ENCODE results near the gene UTP3. TPM values are rescaled to one million over a fixed set of nuclear protein-coding genes. Genes with fewer than 3 reads are reported as not detected.

Gene UTP3
- total and polyA plus RNA-seq, 9 of the 15 experiments (the other 6 are each of a cell fraction or from before 2014, with no cell fraction given): 11.9 to 69.3 (median 34.0) TPM

GRCh38 chr4:70714079-70714887 is 26.0 kb downstream of the UTP3 start (continued):
- TF ChIP-seq MGA (IDR thresholded peaks at IDR 0.05) (peak; percentile 93), BRD4 (IDR thresholded peaks at IDR 0.05) (peak; percentile 43; the same call in 1 of the 2 replicates), RCOR1 (IDR thresholded peaks at IDR 0.05; ENCODE audit: borderline replicate concordance in 1 of 2, low read depth in 2 of 2, low read length in 2 of 2) (peak in 1 of 2 experiments; percentile 74; a peak in 1 of 4 replicates), ZNF589 (CRISPR knock-in tag; IDR thresholded peaks at IDR 0.05; ENCODE audit: low read depth) (peak; percentile 78), ASH1L (IDR thresholded peaks at IDR 0.05; ENCODE audit: borderline replicate concordance, low read depth, partially characterized antibody) (no peak), ZNF444 (CRISPR knock-in tag; IDR thresholded peaks at IDR 0.05) (no peak), SMARCE1 (IDR thresholded peaks at IDR 0.05) (0 out of 2 replicates have a peak, but pooled peaks have one; percentile 14), ZBTB11 (CRISPR knock-in tag; IDR thresholded peaks at IDR 0.05) (0 out of 6 replicates have a peak, but pooled peaks of 1 of the 3 experiments have one; percentile 32), NUFIP1 (IDR thresholded peaks at IDR 0.05; ENCODE audit: partially characterized antibody) (no peak), MAFG (tag; conservative IDR thresholded peaks at IDR 0.05) (peak; percentile 61), TRIM24 (IDR thresholded peaks at IDR 0.05) (peak; percentile 40 to 70; a peak in 2 of 4 replicates), COPS2 (conservative IDR thresholded peaks at IDR 0.05) (no peak)

All from K562 (cell line).